Neural cell (in vitro differentiated cells): ENCODE results near the gene EFCC1.

Experiments
- EP300 ChIP-seq: fragments of 450-650 bp; conservative IDR thresholded peaks from 2 replicates; pipeline ENCODE4 v1.6.1; 2014; ENCODE audit warnings: antibody characterized with exemption, mild to moderate bottlenecking, moderate library complexity; ENCODE audit not compliant: poor library complexity, severe bottlenecking
- SMC3 ChIP-seq: fragments of 450-650 bp; conservative IDR thresholded peaks from 2 replicates; pipeline ENCODE4 v1.6.1; 2014; ENCODE audit warnings: antibody characterized with exemption, mild to moderate bottlenecking, moderate library complexity; ENCODE audit not compliant: poor library complexity
- TF ChIP-seq, protein P1 (sequence below): fragments of 450-650 bp; IDR thresholded peaks from 2 replicates; pipeline ENCODE4 v1.5.1; 2014; ENCODE audit warnings: antibody characterized with exemption, mild to moderate bottlenecking, moderate library complexity; ENCODE audit not compliant: poor library complexity, severe bottlenecking

DNA sequence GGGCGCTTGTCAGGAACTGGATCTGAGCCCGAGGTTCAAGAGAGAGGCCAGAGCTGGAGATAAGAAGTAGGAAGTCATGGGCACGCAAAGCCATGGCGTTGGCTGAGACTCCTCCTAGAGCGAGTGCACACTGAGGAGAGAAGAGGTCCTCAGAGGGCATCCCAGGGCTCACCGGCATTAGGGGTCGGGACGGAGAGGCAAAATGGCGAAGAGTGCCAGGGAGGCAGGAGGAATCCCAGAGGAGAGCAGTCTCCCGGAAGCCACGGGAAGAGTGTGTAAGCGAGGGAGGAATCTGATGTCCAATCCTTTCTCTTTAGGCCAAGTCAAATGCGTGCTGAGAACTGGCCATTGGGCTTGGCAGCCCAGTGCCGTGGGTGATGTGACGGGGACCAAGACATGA is 24.0 kb downstream of the EFCC1 start:
- TF ChIP-seq, protein P1, sequence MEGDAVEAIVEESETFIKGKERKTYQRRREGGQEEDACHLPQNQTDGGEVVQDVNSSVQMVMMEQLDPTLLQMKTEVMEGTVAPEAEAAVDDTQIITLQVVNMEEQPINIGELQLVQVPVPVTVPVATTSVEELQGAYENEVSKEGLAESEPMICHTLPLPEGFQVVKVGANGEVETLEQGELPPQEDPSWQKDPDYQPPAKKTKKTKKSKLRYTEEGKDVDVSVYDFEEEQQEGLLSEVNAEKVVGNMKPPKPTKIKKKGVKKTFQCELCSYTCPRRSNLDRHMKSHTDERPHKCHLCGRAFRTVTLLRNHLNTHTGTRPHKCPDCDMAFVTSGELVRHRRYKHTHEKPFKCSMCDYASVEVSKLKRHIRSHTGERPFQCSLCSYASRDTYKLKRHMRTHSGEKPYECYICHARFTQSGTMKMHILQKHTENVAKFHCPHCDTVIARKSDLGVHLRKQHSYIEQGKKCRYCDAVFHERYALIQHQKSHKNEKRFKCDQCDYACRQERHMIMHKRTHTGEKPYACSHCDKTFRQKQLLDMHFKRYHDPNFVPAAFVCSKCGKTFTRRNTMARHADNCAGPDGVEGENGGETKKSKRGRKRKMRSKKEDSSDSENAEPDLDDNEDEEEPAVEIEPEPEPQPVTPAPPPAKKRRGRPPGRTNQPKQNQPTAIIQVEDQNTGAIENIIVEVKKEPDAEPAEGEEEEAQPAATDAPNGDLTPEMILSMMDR: no peak
- no peak for TF ChIP-seq SMC3
- TF ChIP-seq EP300: no peak
